C4-2B (cell line): ENCODE data around the gene NFAT5.
"Not testable (repeated sequence)": the region's sequence is repeated elsewhere in the genome, so short reads cannot be mapped to it uniquely, and the experiment has no call there.

ENCODE experiments used
- H3K27ac ChIP-seq: fragments of 450-650 bp; 2 replicates; pipeline ENCODE4 v1.5.1; 2017
- CTCF ChIP-seq: fragments of 450-650 bp; conservative IDR thresholded peaks from 2 replicates; pipeline ENCODE4 v1.5.1; 2017; ENCODE audit warnings: mild to moderate bottlenecking
- ZFX ChIP-seq: fragments of 450-650 bp; IDR thresholded peaks from 2 replicates; pipeline ENCODE4 v1.6.1; 2017

NFAT5 gene

GRCh38 chr16:69725480-69726312 is 159.9 kb downstream of the NFAT5 start:
- no peak for TF ChIP-seq ZFX
- no peak for TF ChIP-seq CTCF
- peak overlapping the region; percentile 96 for H3K27ac ChIP-seq

- TF ChIP-seq CTCF (no peak), ZFX (no peak)
- H3K27ac ChIP-seq, result peak within 1 kb of the TSS; percentile 96
Measured at GRCh38 chr16:69726313-69727060, 160.7 kb downstream of the NFAT5 start, which contains the start of gene NQO1. NQO1 (minus strand) TSS chr16:69726560; CDS start chr16:69726439, 121 bp downstream.

- peak overlapping the region; percentile 96 for H3K27ac ChIP-seq
- no peak for TF ChIP-seq CTCF
- no peak for TF ChIP-seq ZFX
Measured at GRCh38 chr16:69727916-69728270, 162.1 kb downstream of the NFAT5 start.

- H3K27ac ChIP-seq, result peak overlapping the region; percentile 96; the same call in 1 of the 2 replicates
Measured at GRCh38 chr16:69729030-69729429, 163.3 kb downstream of the NFAT5 start.

GRCh38 chr16:69731280-69731679 is 165.5 kb downstream of the NFAT5 start:
- H3K27ac ChIP-seq, result not testable (repeated sequence)

- TF ChIP-seq CTCF, result no peak
- no peak for TF ChIP-seq ZFX
- no peak overlapping the region for H3K27ac ChIP-seq
Measured at GRCh38 chr16:69732101-69732500, 166.3 kb downstream of the NFAT5 start.

- H3K27ac ChIP-seq, result no peak overlapping the region
- no peak for TF ChIP-seq CTCF
Measured at GRCh38 chr16:69741519-69741918, 175.8 kb downstream of the NFAT5 start.

- H3K27ac ChIP-seq, result no peak overlapping the region
- TF ChIP-seq CTCF (no peak), ZFX (no peak)
Measured at GRCh38 chr16:69741951-69742904, 176.5 kb downstream of the NFAT5 start.
